Activated effector memory CD4-positive, alpha-beta T cell treated with Interleukin-2 at 50 U/mL for 16 hours (primary cell): ENCODE measurements around the gene NUPR1.
A peak's percentile ranks its signal among the peaks of the same experiment; 100 is the strongest.
"Not testable (repeated sequence)": the region's sequence is repeated elsewhere in the genome, so short reads cannot be mapped to it uniquely, and the experiment has no call there.

Experiments
- DNase-seq: peaks from one replicate; pipeline ENCODE4 v3.0.0-alpha.2; 2020

NUPR1 gene

DNA sequence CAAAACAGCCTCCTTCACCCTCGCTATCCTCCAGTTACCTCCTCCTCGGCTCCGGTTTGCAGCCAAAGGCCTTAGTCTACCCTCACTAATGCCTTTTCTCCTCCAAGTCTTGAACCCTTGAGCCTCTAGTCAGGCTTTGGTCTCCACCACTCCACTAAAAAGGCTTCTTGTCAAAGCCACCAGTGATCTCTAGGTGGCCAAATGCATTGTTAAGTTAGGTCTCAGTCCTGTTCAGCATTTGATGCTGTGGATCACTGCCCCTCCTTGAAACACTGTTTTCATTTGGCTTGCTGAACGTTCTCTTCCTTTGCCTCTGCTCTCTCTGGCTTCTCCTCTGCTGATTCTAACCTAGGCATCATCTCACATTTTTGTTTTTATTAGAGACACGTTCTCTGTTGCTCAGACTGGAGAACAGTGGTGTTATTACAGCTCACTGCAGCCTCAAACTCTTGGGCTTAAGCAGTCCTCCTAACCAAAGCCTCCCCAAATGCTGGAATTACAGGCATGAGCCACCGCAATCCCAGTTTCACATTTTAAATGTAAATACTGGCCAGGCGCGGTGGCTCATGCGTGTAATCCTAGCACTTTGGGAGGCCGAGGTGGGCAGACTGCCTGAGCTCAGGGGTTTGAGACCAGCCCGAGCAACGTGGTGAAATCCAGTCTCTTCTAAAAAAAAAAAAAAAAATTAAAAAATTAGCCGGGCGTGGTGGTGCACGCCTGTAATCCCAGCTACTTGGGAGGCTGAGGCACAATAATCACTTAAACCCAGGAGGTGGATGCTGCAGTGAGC lies 16.1 kb upstream of the NUPR1 start:
- no peak for DNase-seq

DNA sequence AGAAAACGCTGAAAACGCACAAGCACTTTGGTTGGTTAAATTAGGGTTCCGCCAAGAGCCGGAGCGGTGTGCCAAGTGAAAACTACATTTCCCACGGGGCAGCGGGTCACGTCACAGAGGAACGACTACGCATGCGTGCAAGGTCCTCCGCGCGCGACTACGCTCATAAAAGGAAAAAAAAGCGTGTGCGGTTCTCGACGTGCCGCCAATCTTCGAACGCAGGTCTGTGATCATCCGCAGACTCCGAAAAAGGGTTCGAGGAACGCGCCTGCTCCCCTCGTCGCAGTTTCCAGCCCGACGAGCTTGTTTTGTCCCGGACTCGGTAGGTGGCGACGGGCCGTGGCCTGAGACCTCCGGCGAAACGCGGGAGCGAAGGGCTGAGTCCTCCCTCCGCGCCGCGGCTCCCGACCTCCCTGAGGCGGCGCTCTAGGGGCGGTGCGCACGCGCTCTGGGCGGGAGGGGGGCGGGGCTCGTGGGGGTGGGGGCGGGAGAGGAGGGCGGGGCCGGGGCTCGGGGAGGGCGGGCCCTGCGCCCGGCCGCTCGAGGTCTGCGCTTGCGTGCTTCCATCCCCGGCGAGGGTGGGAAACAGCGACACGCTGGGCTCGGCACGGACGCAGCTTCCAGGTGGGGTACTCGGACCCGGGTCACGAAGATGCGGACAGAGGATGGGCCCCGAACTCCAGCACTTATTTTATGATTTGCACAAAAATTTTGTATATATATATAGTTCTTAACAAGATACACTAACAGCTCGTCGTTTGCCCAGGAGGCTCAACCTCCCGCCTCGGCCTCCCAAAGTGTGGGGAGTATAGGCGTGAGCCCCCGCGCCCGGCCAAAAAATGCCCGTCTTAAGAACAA lies 15.2 kb upstream of the NUPR1 start, which contains the start of gene SGF29:
SGF29 (plus strand) TSS at position 145 of the 858 bp plus-strand sequence. CDS start 27,150 bp downstream, outside the sequence.
- peak; percentile 88 for DNase-seq

DNA sequence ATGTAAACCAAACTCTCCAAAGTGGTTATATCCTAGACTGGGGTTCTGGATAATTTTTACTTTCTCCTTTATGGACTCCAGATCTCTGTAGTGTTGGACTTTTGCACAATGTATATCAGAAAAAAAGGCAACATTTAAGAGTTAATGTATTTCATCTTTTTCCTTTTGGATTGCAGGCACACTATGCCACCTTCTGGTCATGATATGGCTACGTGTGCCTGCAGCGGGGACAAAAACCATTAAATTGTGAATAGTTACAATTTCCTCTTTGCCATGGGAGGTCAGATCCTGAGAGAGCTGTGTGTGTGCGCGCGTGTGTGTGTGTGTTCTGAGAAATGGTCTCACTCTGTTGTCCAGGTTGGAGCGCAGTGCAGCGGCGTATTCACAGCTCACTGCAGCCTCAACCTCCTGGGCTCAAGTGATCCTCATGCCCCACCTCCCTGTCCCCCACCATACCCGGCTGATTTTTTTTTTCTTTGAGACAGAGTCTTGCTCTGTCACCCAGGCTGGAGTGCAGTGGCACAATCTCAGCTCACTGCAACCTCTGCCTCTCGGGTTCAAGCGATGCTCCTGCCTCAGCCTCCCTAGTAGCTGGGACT lies 10.6 kb upstream of the NUPR1 start:
- no peak for DNase-seq

DNA sequence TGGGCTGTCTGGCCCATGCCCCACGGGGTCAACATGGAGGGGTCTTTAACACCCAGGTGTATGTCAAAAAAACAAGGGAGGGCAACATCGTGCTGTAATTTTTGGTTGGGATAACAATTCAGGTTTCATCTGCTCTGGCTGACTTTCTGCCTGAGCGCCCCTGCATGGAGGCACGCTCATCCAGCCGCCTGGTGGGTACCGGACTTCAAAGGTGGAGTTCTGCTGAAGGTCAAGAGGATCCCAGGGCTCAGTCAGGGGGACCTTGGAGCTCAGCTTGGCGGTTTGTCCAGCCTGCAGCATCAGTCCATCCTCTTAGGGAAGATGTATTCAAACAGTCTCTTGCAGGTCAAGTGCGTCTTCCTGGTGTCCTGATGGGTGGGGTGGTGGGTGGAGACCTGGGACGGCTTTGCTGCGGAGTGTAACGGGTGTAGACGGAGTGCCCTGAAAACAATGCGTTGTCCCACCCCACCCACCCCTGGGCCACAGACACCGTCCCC lies 9.6 kb upstream of the NUPR1 start:
- no peak for DNase-seq

DNA sequence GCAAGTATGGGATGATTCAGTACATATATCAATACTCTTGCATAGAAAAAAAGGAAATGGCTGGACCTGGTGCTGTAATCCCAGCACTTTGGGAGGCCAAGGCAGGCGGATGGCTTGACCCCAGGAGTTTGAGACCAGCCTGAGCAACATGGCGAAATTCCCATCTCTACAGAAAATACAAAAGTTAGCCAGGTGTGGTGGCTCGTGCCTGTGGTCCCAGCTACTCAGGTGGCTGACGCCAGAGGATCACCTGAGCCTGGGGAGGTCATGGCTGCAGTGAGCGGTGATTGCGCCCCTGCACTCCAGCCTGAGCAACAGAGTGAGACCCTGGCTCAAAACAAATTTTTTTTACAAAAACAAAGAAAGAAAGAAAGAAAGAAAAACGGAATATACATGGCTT lies 7.9 kb upstream of the NUPR1 start:
- DNase-seq = no peak

DNA sequence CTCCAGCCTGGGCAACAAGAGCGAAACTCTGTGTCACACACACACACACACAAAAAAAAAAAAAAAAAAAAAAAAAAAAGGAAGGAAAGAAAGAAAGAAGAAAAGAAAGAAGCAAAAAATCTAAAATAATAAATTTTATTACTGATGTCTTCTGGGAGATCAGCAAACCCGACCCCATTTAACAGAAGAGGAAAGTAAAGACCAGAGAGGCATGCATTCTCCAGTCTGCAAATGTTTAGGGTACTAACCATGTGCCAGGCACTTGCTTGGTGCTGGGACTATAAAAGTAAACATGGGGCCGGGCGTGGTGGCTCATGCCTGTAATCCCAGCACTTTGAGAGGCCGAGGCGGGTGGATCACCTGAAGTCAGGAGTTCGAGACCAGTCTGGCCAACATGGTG lies 7.2 kb upstream of the NUPR1 start:
- not testable (repeated sequence) for DNase-seq

DNA sequence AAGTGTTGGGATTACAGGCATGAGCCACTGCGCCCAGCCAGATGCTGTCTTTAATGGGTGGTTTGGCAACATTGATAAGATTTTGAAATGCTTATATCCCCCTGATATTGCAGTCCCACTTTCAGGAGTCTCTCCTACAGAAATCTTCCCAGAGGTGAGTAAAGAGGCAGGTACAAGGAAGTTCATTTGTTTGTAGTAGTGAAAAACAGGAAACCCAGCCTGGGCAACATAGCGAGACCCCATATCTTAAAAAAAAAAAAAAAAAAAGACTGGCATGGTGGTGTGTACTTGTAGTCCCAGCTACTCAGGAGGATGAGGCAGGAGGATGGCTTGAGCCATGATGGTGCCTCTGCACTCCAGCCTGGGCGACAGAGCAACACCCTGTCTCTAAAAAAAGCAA lies 6.2 kb upstream of the NUPR1 start:
- no peak for DNase-seq

DNA sequence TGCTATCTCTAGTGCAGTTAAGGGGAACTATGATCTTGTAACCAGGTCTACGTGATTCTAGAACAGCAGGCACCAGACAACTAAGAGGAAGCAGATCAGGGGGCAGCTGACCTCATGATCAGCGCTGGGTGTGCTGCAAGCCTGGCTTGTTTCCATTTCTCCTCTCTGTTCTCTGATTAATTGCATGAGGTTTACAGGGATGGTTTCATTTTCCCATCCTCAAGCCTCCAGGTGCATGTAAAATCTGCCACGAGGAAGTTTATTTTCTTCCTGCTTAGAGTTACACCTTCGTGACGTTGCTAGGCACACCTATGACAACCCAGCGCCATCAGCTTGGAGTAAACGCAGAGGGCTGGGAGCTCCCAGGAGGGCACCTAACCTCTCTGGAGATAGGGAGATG lies 4.3 kb upstream of the NUPR1 start:
- no peak for DNase-seq

DNA sequence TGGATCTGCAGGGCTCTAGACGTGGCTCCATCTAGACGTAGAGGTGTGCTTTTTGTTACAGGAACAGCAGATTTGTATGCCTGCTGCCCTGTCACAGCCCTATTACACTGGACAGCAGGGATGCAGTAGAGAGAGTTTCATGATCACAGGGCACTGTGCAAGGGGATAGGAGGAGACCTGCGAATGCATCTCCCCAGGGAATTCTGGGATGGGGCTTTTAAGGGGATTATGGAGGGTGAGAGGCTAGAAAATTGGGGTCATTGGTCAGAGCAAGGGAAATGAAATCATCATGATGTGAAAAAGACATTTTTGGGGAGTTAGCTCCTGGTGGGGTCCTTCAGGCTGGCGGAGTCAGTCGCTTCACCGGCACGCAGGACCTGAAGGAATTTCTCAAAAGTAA lies 3.9 kb upstream of the NUPR1 start:
- DNase-seq = no peak

DNA sequence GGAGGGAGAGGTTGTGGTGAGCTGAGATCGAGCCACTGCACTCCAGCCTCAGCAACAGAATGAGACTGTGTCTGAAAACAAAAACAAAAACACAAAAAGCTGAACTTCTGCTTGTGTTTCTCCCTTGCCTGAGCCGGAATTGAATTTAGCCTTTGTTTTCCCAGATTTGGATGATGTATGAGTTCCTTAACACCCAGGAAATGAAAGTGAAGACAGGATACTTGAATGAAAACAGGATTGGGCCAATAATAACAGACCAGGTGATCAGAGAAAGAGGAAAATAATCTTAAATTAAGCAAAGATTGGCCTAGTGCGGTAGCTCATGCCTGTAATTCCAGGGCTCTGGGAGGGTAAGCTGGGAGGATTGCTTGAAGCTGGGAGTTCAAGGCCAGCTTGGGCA lies 1.6 kb upstream of the NUPR1 start:
- DNase-seq = no peak

DNA sequence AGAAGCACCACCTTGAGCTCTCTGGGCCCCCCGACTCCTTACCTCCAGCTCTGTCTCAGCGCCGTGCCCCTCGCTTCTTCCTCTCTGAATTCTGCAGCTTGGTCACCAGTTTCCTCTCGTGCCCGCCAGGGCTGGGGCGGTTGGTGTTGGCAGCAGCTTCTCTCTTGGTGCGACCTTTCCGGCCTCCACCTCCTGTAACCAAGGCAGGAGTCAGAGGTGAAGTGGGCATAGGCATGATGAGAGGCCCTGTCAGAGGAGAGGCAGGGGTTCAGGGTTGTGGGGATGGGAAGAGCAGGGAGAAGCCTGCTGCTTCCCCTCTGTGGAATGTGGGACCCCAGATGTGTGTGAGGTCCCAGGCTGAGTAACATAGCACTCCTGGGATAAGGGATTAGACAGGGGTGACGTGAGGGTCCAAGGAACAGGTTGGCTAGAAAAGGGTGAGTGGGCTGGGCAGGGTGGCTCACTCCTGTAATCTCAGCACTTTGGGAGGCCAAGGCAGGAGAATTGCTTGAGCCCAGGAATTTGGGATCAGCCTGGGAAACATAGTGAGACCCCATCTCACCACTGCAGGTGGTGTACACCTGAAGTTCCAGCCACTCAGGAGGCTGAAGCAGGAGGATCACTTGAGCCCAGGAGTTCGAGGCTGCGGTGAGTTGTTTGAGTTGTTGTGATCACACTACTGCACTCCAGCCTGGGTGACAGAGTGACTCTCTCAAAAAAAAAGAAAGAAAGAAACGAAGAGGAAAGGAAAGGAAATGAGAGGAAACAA lies 626 bp downstream of the NUPR1 start:
- no peak for DNase-seq

DNA sequence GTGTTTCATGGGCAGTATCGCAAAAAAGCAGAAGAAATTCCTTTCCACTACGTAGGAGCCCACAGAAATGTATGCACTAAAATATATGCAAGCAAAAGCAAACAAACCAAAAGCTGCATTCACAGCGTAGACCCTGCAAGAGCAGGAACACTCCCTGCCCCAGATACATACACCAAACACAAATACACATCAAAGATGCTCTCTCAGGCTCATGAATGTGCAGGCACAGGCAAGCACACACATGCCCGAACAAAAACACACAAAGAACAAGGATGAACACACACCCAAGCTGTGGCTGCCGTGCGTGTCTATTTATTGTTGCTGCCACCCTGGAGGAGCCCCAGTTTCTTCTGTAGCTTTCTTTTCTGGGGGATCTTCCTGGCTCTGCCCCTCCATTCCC lies 1.7 kb downstream of the NUPR1 start:
- DNase-seq = no peak

DNA sequence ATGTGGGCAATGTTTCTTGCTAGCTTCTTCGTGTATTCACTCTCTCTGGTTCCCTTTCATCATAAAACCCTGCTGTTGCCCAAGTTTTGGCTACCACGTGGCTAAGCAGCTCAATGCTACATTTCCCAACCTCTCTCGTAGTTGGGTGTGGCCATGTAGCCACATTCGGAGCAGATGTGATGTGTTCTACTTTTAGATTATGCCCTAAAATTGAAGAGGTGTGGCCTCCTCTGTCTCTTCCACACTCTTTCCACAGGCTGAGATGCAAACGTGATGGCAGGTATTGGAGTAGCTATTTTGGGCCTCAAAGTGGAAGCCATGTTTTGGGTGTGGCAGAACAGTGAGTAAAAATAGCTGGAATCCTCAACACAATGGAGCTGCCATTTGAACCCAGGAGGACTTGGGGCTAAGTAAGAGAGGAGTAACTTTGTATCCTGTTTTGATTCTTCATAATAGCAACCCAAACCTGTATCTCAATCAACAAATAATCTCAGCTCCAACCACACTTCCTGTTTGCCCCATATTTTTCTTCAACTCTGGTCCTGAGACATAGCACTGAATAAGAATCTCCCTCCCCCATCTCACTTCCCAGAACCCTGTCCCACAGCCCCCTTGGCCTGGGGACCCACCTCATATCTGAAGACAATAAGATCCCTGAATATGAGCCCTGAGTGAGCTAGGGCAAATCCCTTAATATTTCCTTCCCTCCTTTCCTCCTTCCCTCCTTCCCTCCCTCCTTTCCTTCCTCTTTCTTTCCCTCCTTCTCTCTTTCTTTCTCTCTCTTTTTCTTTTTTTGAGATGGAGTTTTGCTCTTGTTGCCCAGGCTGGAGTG lies 4.0 kb downstream of the NUPR1 start:
- DNase-seq = no peak

DNA sequence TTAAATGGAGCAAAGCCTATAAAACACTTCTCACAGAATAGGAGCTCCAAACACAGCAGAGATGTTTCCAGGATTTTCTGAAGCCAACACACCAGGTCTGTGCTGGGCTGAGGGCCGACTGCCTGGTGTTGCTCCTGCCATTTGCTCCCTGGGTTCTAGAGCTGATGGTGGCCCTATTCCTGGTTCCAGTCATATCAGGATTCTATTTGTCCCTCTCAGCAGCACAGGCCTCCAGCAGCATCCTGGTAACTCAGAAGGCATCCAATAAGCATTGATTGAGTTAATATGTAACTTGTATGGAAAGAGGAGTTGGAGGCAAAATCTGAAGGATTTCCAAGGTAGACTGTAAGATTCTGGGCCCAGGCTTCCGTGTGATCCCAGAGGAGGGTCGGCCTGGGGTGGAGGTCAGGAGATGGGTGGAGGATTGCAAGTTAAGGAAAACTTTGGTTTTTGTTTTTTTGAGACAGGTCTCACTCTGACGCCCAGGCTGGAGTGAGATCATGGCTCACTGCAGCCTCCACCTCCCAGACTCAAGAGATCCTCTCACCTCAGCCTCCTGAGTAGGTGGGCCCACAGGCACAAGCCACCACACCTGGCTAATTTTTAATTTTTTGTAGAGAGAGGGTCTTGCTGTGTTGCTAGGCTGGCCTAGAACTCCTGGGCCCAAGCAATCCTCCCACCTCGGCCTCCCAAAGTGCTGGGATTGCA lies 5.7 kb downstream of the NUPR1 start:
- DNase-seq = no peak

DNA sequence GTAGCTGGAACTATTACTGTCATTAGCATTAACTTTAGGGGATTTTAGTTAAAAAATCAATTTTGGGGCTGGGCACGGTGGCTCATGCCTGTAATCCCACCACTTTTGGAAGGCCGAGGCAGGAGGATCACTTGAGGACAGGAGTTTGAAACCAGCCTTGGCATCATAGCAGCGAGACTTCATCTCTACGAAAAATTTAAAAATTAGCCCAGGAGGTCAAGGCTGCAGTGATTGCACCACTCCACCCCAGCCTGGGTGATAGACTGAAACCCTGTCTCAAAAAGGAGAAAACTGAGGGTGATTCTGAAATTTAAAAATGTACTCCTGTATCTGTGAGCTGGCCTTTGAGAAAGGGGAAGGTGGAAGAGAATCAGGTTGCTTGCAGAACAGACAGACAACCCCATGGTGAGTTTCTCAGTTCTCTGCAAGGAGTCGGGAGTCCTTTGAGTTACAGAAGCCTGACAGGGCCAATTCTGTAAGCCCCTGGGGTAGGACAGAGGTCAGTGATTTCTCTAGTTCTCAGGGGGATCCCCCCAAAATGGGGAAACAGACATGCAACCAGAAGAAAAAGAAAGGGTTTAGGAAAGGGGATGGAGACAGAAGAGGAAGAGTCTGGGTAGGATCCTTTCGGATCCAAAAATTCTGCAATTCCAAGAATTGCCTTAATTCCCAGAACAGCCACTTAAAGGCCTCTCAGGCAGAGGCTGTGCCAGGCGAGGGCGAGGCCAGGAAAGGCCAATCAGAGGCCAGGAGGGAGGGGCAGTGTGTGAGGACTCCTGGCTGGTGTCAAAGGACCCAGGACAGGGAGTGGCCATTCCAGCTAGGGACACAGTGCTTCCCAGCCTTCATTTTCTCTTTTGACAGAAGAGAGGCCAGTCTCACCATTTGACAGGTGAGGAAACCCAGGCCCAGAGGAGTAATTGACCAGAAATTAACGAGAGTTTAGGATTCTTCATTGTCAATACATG lies 6.7 kb downstream of the NUPR1 start:
- DNase-seq = no peak

DNA sequence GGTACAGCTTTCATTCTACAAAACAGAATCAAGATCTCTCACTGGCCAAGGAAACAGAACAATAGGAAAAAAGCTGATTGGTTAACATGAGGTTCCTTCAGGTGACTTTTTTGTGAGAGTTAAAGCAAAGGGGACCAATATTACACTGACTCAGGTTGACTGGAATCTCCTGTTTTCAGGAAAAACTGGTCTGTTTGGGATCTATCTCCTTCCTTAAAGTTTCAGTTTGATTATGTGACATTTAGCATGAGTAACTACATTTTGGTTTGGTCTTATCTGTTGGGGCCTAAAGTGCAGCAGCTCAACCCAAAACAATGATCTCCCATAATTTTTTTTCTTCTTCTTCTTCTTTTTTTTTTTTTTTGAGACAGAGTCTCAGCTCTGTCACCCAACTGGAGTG lies 9.7 kb downstream of the NUPR1 start:
- no peak for DNase-seq

DNA sequence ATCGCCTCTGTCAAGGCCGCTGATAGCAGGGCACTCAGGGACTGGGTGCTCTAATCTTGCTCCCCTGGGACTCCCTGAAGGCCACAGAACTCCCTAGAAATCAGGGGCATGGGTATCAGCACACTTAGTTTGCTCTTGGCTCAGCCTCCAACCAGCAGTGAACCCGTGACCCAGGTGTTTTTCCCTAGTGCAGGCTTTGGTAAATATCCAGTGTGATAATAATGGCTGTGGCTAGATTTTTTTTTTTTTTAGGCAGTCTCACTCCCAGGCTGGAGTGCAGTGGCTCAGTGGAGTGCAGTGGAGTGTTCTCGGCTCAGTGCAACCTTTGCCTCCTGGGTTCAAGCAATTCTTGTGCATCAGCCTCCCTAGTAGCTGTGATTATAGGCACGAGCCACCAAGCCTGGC lies 10.3 kb downstream of the NUPR1 start:
- DNase-seq = no peak

DNA sequence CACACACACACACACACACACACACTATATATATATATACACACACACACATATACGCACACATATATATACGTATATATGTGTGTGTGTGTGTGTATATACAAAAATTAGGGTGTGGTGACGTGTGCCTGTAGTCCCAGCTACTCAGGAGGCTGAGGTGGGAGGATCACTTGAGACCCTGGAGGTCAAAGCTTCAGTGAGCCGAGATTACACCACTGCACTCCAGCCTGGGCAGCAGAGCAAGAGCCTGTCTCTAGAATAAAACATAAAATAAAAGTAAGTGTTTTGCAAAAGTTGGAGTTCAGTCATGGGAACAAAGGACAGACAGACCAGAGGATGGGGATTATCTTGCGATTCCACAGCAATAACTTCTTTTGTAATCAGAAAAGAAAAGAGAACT lies 10.8 kb downstream of the NUPR1 start:
- no peak for DNase-seq

DNA sequence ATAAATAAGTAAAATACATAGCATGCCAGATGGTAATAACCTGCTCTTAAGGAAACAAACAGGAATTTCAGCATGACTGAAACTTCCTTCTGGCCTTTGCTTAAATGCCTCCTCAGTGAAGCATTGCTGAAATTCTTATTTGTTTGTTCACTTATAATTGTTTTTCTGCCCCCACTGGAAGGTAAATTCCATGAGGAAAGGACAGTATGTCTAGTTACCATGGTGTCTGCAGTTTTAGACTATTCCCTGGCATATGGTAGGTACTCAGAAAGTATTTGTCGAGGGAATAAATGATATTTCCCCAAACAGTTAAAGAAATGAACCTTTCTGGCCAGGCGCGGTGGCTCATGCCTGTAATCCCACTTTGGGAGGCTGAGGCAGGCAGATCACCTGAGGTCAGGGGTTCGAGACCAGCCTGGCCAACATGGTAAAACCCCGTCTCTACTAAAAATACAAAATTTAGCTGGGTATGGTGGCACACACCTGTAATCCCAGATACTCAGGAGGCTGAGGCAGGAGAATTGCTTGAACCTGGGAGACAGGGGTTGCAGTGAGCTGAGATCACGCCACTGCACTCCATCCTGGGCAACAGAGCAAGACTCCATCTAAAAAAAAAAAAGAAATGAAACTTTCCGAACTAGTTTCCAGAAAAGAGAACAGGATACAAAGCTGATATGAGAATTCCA lies 11.5 kb downstream of the NUPR1 start:
- DNase-seq = not testable (repeated sequence)
